Measurements from ENCODE around the gene TAF6L. TPM values are rescaled to one million over a fixed set of nuclear protein-coding genes. Genes with fewer than 3 reads are reported as not detected.

TAF6L gene
- total RNA-seq, 1 experiment from 2014 or later: 37.7 TPM

DNA sequence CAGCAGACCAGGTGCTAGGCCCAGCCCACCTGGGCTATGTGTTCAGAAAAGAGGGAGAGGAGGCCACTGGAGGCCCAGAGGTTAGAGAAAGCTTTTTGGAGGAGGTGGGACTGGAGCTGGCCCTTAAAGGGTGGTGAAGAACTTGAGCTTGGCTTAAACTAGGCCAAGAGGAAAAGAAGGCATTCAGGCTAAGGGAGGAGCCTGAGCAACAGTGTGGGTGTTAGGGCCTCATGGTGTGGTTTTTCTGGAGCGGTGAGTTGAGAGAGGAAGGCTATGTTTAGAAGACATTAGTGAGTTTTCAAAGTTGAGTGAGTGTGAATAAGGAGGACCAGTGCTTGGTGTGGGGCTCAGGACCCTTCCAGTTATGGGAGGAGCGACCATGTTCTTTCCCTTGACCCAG, 6.2 kb downstream of the TAF6L start:
- no peak overlapping the region for H2AFZ ChIP-seq (ENCODE audit: low read length)
- no peak overlapping the region for H2BK120ac ChIP-seq (ENCODE audit: low read depth, low read length, poor library complexity, severe bottlenecking)
- no peaks in the 10 kb centered on the region for H3K4me1 ChIP-seq (ENCODE audit: insufficient read depth, low read length)
- no peak for TF ChIP-seq CTCF (conservative IDR thresholded peaks at IDR 0.05)
- peaks cover 3% of the 10 kb centered on the region; the same call in 1 of the 2 replicates for H3K79me2 ChIP-seq (ENCODE audit: insufficient read depth, low read length)
- H3K27me3 ChIP-seq (ENCODE audit: insufficient read depth, low read length): no peaks in the 10 kb centered on the region
- WGBS (ENCODE audit: extremely low coverage, insufficient read length, low lambda C conversion rate): no CpG with 5 or more reads among the region's 2 CpGs
- no peaks in the 10 kb centered on the region for H3K9me3 ChIP-seq (ENCODE audit: control insufficient read depth, low read depth, low read length)
- DNase-seq: no peak
- no peaks in the 10 kb centered on the region for H3K4me1 Mint-ChIP-seq
- no peak overlapping the region for H2AK5ac ChIP-seq (ENCODE audit: insufficient read length, low read length)
- H4K20me1 ChIP-seq (ENCODE audit: control insufficient read depth, insufficient read depth, insufficient read length): no peaks in the 10 kb centered on the region
- peaks cover 37 to 71% (median 60%) of the 10 kb centered on the region in 3 experiments for H3K36me3 Mint-ChIP-seq (ENCODE audit: insufficient read depth in 1 of 3, low read depth in 3 of 3)
- no peaks in the 10 kb centered on the region for H3K9me3 Mint-ChIP-seq
- no peak overlapping the region for H3K4me2 ChIP-seq (ENCODE audit: insufficient read depth, insufficient read length, low read length)
- no peak overlapping the region for H2BK20ac ChIP-seq (ENCODE audit: low read depth, low read length, poor library complexity, severe bottlenecking)
- H3K27me3 Mint-ChIP-seq (ENCODE audit: low read depth): no peaks in the 10 kb centered on the region
- H3K4me3 Mint-ChIP-seq: no peak overlapping the region
- no peak overlapping the region for H3K56ac ChIP-seq (ENCODE audit: insufficient read length, low read depth, low read length)
- no peak overlapping the region for H3K27ac ChIP-seq (ENCODE audit: insufficient read length, low read depth, low read length)
- peaks cover 3% of the 10 kb centered on the region for H3K23me2 ChIP-seq (ENCODE audit: insufficient read length, low read depth, low read length, poor library complexity, severe bottlenecking)
- no peaks in the 10 kb centered on the region for H3K79me1 ChIP-seq (ENCODE audit: insufficient read depth, low read depth, low read length, poor library complexity, severe bottlenecking)
- no peak overlapping the region for H2BK12ac ChIP-seq (ENCODE audit: insufficient read length, low read depth, low read length)
- H3K18ac ChIP-seq (ENCODE audit: insufficient read length, low read depth, low read length): no peak overlapping the region
- H4K5ac ChIP-seq (ENCODE audit: insufficient read length, low read depth, low read length): no peak overlapping the region
- no peak overlapping the region for H3T11ph ChIP-seq (ENCODE audit: low read length)
- no peak overlapping the region for H2BK15ac ChIP-seq (ENCODE audit: low read depth, low read length)
- no peak overlapping the region for H4K8ac ChIP-seq (replicated peaks; ENCODE audit: insufficient read length, low read depth, low read length)
- no peak overlapping the region for H3K23ac ChIP-seq (ENCODE audit: insufficient read length, low read depth, low read length)
- H3K14ac ChIP-seq (ENCODE audit: insufficient read depth, low read length): no peak overlapping the region
- no peak overlapping the region for H3K4ac ChIP-seq (ENCODE audit: low read depth, low read length)
- H4K91ac ChIP-seq (ENCODE audit: insufficient read length, low read depth, low read length): no peak overlapping the region
- no peak overlapping the region for H2BK5ac ChIP-seq (ENCODE audit: insufficient read length, low read length)
- H3K27ac Mint-ChIP-seq: peak overlapping the region in 1 of 3 experiments; percentile 41; a peak in 2 of 7 replicates
- H3K9ac ChIP-seq (ENCODE audit: extremely low read depth, insufficient read length, low read length): no peak overlapping the region
